MCF 10A (cell line): ENCODE data around the gene SRCIN1. TPM values are rescaled to one million over a fixed set of nuclear protein-coding genes. Genes with fewer than 3 reads are reported as not detected.
"Not testable (repeated sequence)": the region's sequence is repeated elsewhere in the genome, so short reads cannot be mapped to it uniquely, and the experiment has no call there.

Source experiments
- BruUV-seq: library from RNA; stranded (reverse); fragments of 400-500 nt; replicated peaks from 2 replicates; lab custom pipeline; 2021; lab: Mats Ljungman, UMichigan
- CTCF ChIA-PET: fragments of 300-600 bp; sonication (Branson Sonifier 250); formaldehyde crosslinking; extraction: SDS; loops from one replicate; lab custom pipeline; 2021; ENCODE audit warnings: antibody characterized with exemption, inconsistent platforms; lab: Yijun Ruan, JAX
- POLR2A ChIA-PET: fragments of 300-600, 350-650 bp; sonication (Branson Sonifier 250); formaldehyde crosslinking; extraction: SDS; loops from one replicate; lab custom pipeline; 2020; ENCODE audit warnings: antibody characterized with exemption, inconsistent platforms; lab: Yijun Ruan, JAX
- DNase-seq: peaks from one replicate; pipeline ENCODE4 v3.0.0-alpha.2; 2018; ENCODE audit not compliant: unreplicated experiment
- H3K27ac Mint-ChIP-seq: one replicate; pipeline ENCODE4 v1.8.0; 2022; ENCODE audit warnings: mild to moderate bottlenecking, low read depth, mixed read lengths; ENCODE audit not compliant: unreplicated experiment
- H3K27me3 Mint-ChIP-seq: one replicate; pipeline ENCODE4 v1.8.0; 2022; ENCODE audit warnings: mixed read lengths; ENCODE audit not compliant: insufficient read depth, unreplicated experiment
- H3K36me3 Mint-ChIP-seq: one replicate; pipeline ENCODE4 v1.8.0; 2022; ENCODE audit warnings: mild to moderate bottlenecking, moderate library complexity, mixed read lengths; ENCODE audit not compliant: insufficient read depth, unreplicated experiment
- H3K4me1 Mint-ChIP-seq: one replicate; pipeline ENCODE4 v1.8.0; 2022; ENCODE audit warnings: mixed read lengths; ENCODE audit not compliant: insufficient read depth, unreplicated experiment
- H3K4me3 Mint-ChIP-seq: one replicate; pipeline ENCODE4 v1.8.0; 2022; ENCODE audit warnings: mild to moderate bottlenecking, moderate library complexity, mixed read lengths; ENCODE audit not compliant: unreplicated experiment
- H3K9me3 Mint-ChIP-seq: one replicate; pipeline ENCODE4 v1.8.0; 2022; ENCODE audit warnings: mixed read lengths; ENCODE audit not compliant: unreplicated experiment
- intact Hi-C: fragments of 100-400 bp; cut with micrococcal nuclease; formaldehyde crosslinking; loops from 2 replicates; pipeline ENCODE4 v1.14.1; 2022
- total RNA-seq: library from RNA; stranded (reverse); gene quantifications from 2 replicates; pipeline ENCODE4 v1.2.3, GENCODE V29; 2022
- TF ChIP-seq, protein P1 (sequence below): fragments of 200-600 bp; IDR thresholded peaks from one replicate; pipeline ENCODE4 v1.8.0; 2022; ENCODE audit warnings: antibody characterized with exemption, mild to moderate bottlenecking; ENCODE audit not compliant: unreplicated experiment

SRCIN1 gene
- total RNA-seq, 1 experiment from 2014 or later = 5.7 TPM

DNA sequence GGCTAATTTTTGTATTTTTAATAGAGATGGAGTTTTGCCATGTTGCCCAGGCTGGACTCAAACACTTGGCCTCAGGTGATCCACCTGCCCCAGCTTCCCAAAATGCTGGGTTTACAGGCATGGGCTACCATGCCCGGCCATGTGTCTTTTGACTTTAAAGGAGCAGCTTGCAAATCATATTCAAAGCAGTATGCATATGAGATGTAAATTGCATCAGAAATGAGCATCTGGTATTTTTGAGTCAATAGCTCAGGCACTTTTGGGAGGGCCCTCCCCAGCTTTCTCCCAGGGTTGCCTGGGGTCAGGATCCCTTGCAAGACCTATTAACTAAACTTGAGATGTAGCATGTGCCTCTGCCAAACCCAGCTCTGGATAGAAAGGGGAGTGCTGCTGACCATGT, 47.5 kb upstream of the SRCIN1 start:
- Mint-ChIP-seq H3K27me3 (peaks cover 18% of the 10 kb centered on the region), H3K4me1 (no peaks in the 10 kb centered on the region), H3K27ac (no peak overlapping the region), H3K4me3 (no peak overlapping the region), H3K9me3 (no peaks in the 10 kb centered on the region), H3K36me3 (no peaks in the 10 kb centered on the region)
- no peak for DNase-seq
- TF ChIP-seq, protein P1, sequence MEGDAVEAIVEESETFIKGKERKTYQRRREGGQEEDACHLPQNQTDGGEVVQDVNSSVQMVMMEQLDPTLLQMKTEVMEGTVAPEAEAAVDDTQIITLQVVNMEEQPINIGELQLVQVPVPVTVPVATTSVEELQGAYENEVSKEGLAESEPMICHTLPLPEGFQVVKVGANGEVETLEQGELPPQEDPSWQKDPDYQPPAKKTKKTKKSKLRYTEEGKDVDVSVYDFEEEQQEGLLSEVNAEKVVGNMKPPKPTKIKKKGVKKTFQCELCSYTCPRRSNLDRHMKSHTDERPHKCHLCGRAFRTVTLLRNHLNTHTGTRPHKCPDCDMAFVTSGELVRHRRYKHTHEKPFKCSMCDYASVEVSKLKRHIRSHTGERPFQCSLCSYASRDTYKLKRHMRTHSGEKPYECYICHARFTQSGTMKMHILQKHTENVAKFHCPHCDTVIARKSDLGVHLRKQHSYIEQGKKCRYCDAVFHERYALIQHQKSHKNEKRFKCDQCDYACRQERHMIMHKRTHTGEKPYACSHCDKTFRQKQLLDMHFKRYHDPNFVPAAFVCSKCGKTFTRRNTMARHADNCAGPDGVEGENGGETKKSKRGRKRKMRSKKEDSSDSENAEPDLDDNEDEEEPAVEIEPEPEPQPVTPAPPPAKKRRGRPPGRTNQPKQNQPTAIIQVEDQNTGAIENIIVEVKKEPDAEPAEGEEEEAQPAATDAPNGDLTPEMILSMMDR = no peak
- BruUV-seq = no TSS peak
- ChIA-PET POLR2A (no interaction called here), CTCF (interaction anchor here (1.0 to 2.2 kb wide), 2 partner anchors 10 to 14 kb away, joined by 6 to 12 read pairs; no protein-coding TSS in a partner anchor)
- intact Hi-C loops = no loop called here

DNA sequence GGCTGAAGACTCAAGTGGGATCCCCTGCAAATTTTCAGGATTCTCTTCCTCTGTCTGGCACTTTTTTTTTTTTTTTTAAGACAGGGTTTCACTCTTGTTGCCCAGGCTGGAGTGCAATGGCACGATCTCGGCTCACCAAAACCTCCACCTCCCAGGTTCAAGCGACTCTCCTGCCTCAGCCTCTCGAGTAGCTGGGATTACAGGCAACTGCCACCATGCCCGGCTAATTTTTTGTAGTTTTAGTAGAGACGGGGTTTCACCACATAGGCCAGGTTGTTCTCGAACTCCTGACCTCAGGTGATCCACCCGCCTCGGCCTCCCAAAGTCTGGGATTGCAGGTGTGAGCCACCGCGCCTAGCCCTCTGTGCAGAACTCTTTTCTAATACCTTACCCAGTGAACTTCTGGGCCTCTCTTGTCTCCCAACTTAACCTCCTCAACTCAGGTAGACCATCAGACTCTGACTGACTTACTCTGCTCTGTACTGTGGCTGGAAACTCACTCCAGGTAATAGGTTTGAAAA, 45.0 kb upstream of the SRCIN1 start:
- BruUV-seq, H3K4me3 Mint-ChIP-seq, DNase-seq, H3K27me3 Mint-ChIP-seq, H3K36me3 Mint-ChIP-seq, H3K27ac Mint-ChIP-seq, H3K9me3 Mint-ChIP-seq, H3K4me1 Mint-ChIP-seq, intact Hi-C loops, POLR2A ChIA-PET: not testable (repeated sequence)
- CTCF ChIA-PET = interaction anchor here (0.5 to 1.4 kb wide), 3 partner anchors 10 to 814 kb away, joined by 3 to 4 read pairs (median 4); no protein-coding TSS in a partner anchor

DNA sequence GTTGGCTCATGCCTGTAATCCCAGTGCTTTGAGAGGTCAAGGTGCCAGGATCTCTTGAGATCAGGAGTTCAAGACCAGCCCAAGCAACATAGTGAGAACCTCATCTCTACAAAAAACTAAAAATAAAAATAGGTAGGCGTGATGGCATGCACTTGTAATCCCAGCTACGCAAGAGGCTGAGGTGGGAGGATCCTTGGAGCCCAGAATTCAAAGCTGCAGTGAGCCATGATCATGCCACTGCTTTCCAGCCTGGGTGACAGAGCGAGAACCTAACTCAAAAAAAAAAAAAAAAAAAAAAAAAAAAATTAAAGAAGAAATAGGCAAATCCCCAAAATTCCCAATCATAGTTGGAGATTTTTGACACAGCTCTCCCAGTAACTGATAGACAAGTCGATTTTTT, 32.2 kb upstream of the SRCIN1 start:
- TF ChIP-seq, protein P1 = no peak
- no peak for DNase-seq
- no peaks in the 10 kb centered on the region for H3K36me3 Mint-ChIP-seq
- H3K9me3 Mint-ChIP-seq = no peaks in the 10 kb centered on the region
- ChIA-PET CTCF (interaction anchor here (0.9 kb wide), 1 partner anchor 26 kb away, joined by 4 read pairs; no protein-coding TSS in a partner anchor), POLR2A (no interaction called here)
- no peaks in the 10 kb centered on the region for H3K4me1 Mint-ChIP-seq
- no peaks in the 10 kb centered on the region for H3K27me3 Mint-ChIP-seq
- no peak overlapping the region for H3K4me3 Mint-ChIP-seq
- H3K27ac Mint-ChIP-seq = no peak overlapping the region
- no TSS peak for BruUV-seq
- intact Hi-C loops = no loop called here

DNA sequence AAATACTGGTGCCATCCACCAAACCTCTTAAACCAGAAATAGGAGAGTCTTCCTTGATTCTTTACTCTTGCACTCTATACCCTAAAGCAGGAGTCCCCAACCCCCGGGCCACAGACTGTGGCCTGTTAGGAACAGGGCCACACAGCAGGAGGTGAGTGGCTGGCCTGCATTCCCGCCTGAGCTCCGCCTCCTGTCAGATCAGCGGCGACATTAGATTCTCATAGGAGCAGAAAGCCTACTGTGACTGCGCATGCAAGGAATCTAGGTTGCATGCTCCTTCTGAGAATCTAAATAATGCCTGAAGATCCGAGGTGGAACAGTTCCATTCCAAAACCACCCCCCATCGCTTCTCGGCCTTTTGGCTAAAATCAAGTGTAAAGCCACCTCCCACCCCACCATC, 30.3 kb upstream of the SRCIN1 start:
- ChIA-PET POLR2A (no interaction called here), CTCF (interaction anchor here (0.7 kb wide), 1 partner anchor 1857 kb away, joined by 4 read pairs; no protein-coding TSS in a partner anchor)
- Mint-ChIP-seq H3K27me3 (no peaks in the 10 kb centered on the region), H3K36me3 (no peaks in the 10 kb centered on the region), H3K9me3 (no peaks in the 10 kb centered on the region), H3K27ac (no peak overlapping the region), H3K4me3 (no peak overlapping the region), H3K4me1 (no peaks in the 10 kb centered on the region)
- TF ChIP-seq, protein P1 = no peak
- no TSS peak for BruUV-seq
- no peak for DNase-seq
- intact Hi-C loops = no loop called here
